Activated B cell treated with CpG ODN at 0.5 μM for 24 hours (primary cell): ENCODE results near the gene ADM2. TPM values are rescaled to one million over a fixed set of nuclear protein-coding genes. Genes with fewer than 3 reads are reported as not detected.
A peak's percentile ranks its signal among the peaks of the same experiment; 100 is the strongest.

ENCODE experiments used
- ATAC-seq: fragments of 200-7000 bp; cut with Tn5 transposase; one replicate; pipeline ENCODE4 v1.10.0; 2021; ENCODE audit warnings: low read depth, mild to moderate bottlenecking, moderate library complexity
- CTCF ChIA-PET: fragments of 350-600 bp; sonication (Branson Sonifier 250); formaldehyde crosslinking; loops from one replicate; lab custom pipeline; 2021; ENCODE audit warnings: antibody characterized with exemption; lab: Charles Lee
- POLR2A ChIA-PET: fragments of 350-600 bp; sonication (Branson Sonifier 250); formaldehyde crosslinking; loops from one replicate; lab custom pipeline; 2021; ENCODE audit warnings: antibody characterized with exemption; lab: Charles Lee
- DNase-seq: peaks from one replicate; pipeline ENCODE4 v3.0.0; 2022
- H3K27ac Mint-ChIP-seq: one replicate; pipeline ENCODE4 v1.8.0; 2020; ENCODE audit warnings: mixed read lengths
- H3K27me3 Mint-ChIP-seq: one replicate; pipeline ENCODE4 v1.8.0; 2021; ENCODE audit warnings: mixed read lengths
- H3K36me3 Mint-ChIP-seq: one replicate; pipeline ENCODE4 v1.8.0; 2021; ENCODE audit warnings: low read depth, mixed read lengths
- H3K4me1 Mint-ChIP-seq: one replicate; pipeline ENCODE4 v1.8.0; 2021; ENCODE audit warnings: mixed read lengths
- H3K4me3 Mint-ChIP-seq: one replicate; pipeline ENCODE4 v1.8.0; 2020; ENCODE audit warnings: mild to moderate bottlenecking, mixed read lengths
- H3K9me3 Mint-ChIP-seq: one replicate; pipeline ENCODE4 v1.8.0; 2020; ENCODE audit warnings: mixed read lengths
- intact Hi-C: fragments of 100-400 bp; cut with micrococcal nuclease; formaldehyde crosslinking; loops from one replicate; pipeline ENCODE4 v1.15.1; 2024
- total RNA-seq: library from RNA; stranded (reverse); gene quantifications from 2 replicates; pipeline ENCODE4 v1.2.3, GENCODE V29; 2022
- TF ChIP-seq, protein P1 (sequence below): fragments of 200-600 bp; IDR thresholded peaks from one replicate; pipeline ENCODE4 v1.8.0; 2022; ENCODE audit warnings: antibody characterized with exemption, mild to moderate bottlenecking

Gene ADM2
- total RNA-seq, 1 donor from 2014 or later: 5.2 TPM

GRCh38 chr22:50520826-50521453, 39.6 kb downstream of the ADM2 start:
- TF ChIP-seq, protein P1, sequence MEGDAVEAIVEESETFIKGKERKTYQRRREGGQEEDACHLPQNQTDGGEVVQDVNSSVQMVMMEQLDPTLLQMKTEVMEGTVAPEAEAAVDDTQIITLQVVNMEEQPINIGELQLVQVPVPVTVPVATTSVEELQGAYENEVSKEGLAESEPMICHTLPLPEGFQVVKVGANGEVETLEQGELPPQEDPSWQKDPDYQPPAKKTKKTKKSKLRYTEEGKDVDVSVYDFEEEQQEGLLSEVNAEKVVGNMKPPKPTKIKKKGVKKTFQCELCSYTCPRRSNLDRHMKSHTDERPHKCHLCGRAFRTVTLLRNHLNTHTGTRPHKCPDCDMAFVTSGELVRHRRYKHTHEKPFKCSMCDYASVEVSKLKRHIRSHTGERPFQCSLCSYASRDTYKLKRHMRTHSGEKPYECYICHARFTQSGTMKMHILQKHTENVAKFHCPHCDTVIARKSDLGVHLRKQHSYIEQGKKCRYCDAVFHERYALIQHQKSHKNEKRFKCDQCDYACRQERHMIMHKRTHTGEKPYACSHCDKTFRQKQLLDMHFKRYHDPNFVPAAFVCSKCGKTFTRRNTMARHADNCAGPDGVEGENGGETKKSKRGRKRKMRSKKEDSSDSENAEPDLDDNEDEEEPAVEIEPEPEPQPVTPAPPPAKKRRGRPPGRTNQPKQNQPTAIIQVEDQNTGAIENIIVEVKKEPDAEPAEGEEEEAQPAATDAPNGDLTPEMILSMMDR: no peak
- DNase-seq: no peak
- Mint-ChIP-seq H3K9me3 (no peaks in the 10 kb centered on the region), H3K36me3 (peaks cover 61% of the 10 kb centered on the region), H3K4me3 (no peak overlapping the region), H3K27ac (no peak overlapping the region), H3K4me1 (peaks cover 7% of the 10 kb centered on the region), H3K27me3 (no peaks in the 10 kb centered on the region)
- intact Hi-C loops: no loop called here
- CTCF ChIA-PET: no interaction called here
- no peak for ATAC-seq
- POLR2A ChIA-PET: no interaction called here

DNA sequence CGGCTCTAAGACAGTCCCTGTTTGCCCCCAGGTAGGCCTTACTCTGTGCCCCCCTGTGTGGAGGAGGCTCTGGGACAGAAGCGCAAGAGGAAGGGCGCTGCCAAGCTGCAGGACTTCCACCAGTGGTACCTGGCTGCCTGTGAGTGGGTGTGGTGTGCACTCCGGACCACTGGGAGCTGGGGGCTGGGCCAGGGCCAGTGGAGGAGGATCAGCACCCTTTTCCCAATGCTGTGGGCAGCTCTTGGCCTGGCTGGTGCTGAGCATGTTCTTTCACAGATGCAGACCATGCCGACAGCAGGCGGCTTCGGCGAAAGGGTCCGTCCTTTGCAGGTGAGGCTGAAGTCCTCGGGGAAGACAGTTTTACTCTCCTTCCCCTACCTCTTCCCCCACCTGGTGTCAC, 40.4 kb downstream of the ADM2 start:
- POLR2A ChIA-PET: interaction anchor here (1.1 to 2.0 kb wide), 3 partner anchors 13 to 99 kb away, joined by 5 to 13 read pairs (median 6); partner anchors contain the start of genes LMF2 and NCAPH2
- DNase-seq (no peak), ATAC-seq (no peak)
- Mint-ChIP-seq H3K4me3 (no peak overlapping the region), H3K27me3 (no peaks in the 10 kb centered on the region), H3K27ac (no peak overlapping the region), H3K36me3 (peaks cover 53% of the 10 kb centered on the region), H3K9me3 (no peaks in the 10 kb centered on the region), H3K4me1 (peaks cover 9% of the 10 kb centered on the region)
- intact Hi-C loops: no loop called here
- TF ChIP-seq, protein P1: no peak
- CTCF ChIA-PET: interaction anchor here (1.0 kb wide), 1 partner anchor 13 kb away, joined by 3 read pairs; the partner anchor contains the start of gene NCAPH2

DNA sequence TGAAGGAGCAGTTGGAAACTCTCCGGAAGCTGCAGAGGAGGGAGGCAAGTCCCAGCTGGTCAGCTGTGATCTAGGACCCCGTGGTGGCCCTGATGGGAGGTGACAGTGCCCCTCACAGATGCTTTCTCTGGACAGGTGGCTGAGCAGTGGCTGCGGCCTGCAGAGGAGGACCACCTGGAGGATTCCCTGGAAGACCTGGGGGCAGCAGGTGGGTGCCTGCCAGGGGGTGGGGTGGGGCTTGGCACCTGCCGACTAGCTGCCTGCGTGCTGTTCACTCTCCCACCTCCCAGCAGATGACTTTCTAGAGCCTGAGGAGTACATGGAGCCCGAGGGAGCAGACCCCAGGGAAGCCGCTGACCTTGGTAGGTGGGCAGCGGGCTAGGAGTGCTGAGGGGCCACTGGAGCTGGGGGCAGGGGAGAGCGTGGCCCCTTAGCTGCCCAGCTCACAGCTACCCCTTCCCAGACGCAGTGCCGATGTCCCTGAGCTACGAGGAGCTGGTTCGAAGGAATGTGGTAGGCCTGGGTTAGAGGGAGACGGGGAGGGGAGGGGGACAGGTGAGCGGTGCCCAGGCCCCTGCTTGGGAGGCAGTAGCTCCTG, 41.0 kb downstream of the ADM2 start:
- ATAC-seq (no peak), DNase-seq (no peak)
- peaks cover 51% of the 10 kb centered on the region for H3K36me3 Mint-ChIP-seq
- TF ChIP-seq, protein P1: no peak
- POLR2A ChIA-PET: interaction anchor here (0.8 to 2.0 kb wide), 5 partner anchors 14 to 99 kb away, joined by 3 to 13 read pairs (median 5); partner anchors contain the start of genes LMF2, NCAPH2 and SYCE3
- H3K4me3 Mint-ChIP-seq: no peak overlapping the region
- H3K27ac Mint-ChIP-seq: no peak overlapping the region
- intact Hi-C loops: no loop called here
- H3K4me1 Mint-ChIP-seq: peaks cover 15% of the 10 kb centered on the region
- no peaks in the 10 kb centered on the region for H3K9me3 Mint-ChIP-seq
- CTCF ChIA-PET: interaction anchor here (1.0 kb wide), 1 partner anchor 14 kb away, joined by 3 read pairs; the partner anchor contains the start of gene NCAPH2
- H3K27me3 Mint-ChIP-seq: no peaks in the 10 kb centered on the region

DNA sequence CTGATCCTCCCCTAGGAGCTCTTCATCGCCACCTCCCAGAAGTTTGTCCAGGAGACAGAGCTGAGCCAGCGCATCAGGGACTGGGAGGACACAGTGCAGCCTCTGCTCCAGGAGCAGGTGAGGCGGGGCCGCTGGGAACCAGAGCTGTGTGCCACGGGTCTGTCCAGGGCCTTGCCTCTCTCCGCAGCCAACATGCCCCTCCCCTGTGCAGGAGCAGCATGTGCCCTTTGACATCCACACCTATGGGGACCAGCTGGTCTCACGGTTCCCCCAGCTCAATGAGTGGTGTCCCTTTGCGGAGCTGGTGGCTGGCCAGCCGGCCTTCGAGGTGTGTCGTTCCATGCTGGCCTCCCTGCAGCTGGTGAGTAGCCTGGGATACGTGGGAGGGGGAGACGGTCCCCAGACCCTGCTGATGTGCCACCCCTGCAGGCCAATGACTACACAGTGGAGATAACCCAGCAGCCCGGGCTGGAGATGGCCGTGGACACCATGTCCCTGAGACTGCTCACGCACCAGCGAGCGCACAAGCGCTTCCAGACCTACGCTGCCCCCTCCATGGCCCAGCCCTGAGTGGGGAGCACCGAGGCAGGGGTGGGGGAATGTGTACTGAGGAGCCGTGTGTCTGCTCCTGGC, 41.6 kb downstream of the ADM2 start:
- TF ChIP-seq, protein P1: no peak
- H3K4me3 Mint-ChIP-seq: peak overlapping the region; percentile 7
- peaks cover 49% of the 10 kb centered on the region for H3K36me3 Mint-ChIP-seq
- intact Hi-C loops: no loop called here
- POLR2A ChIA-PET: interaction anchor here (0.6 to 4.9 kb wide), 7 partner anchors 15 to 98 kb away, joined by 3 to 94 read pairs (median 5); partner anchors contain the start of genes LMF2, NCAPH2 and SYCE3
- H3K27me3 Mint-ChIP-seq: no peaks in the 10 kb centered on the region
- CTCF ChIA-PET: interaction anchor here (1.6 kb wide), 1 partner anchor 40 kb away, joined by 3 read pairs; the partner anchor contains the start of gene SYCE3
- no peak overlapping the region for H3K27ac Mint-ChIP-seq
- DNase-seq (no peak), ATAC-seq (no peak)
- peaks cover 21% of the 10 kb centered on the region for H3K4me1 Mint-ChIP-seq
- H3K9me3 Mint-ChIP-seq: no peaks in the 10 kb centered on the region
